GM12801 (cell line): Measurements from ENCODE around the gene THOC1.

Source experiments
- CTCF ChIP-seq: IDR thresholded peaks from one replicate; pipeline ENCODE4 v1.5.1; 2011; ENCODE audit warnings: control low read depth; ENCODE audit not compliant: insufficient read length; ENCODE audit errors: extremely low read depth

THOC1 gene

GRCh38 chr18:292271-292670 lies 24.4 kb upstream of the THOC1 start:
- no peak for TF ChIP-seq CTCF

- TF ChIP-seq CTCF: no peak
Measured at GRCh38 chr18:289026-289425, 21.2 kb upstream of the THOC1 start.

GRCh38 chr18:286515-287310 lies 18.9 kb upstream of the THOC1 start:
- no peak for TF ChIP-seq CTCF

GRCh38 chr18:285817-286216 lies 18.0 kb upstream of the THOC1 start:
- no peak for TF ChIP-seq CTCF

GRCh38 chr18:275486-275885 lies 7.6 kb upstream of the THOC1 start:
- no peak for TF ChIP-seq CTCF

GRCh38 chr18:274313-274712 lies 6.5 kb upstream of the THOC1 start:
- no peak for TF ChIP-seq CTCF

GRCh38 chr18:273525-273924 lies 5.7 kb upstream of the THOC1 start:
- TF ChIP-seq CTCF: no peak
